ENCODE data around the gene ABHD4. TPM values are rescaled to one million over a fixed set of nuclear protein-coding genes. Genes with fewer than 3 reads are reported as not detected.

The ABHD4 gene
- total and polyA plus RNA-seq, 10 of the 15 experiments (the other 5 are each of a cell fraction or from before 2014, with no cell fraction given): 5.4 to 28.7 (median 10.8) TPM

GRCh38 chr14:22567437-22567836 lies 30.7 kb upstream of the ABHD4 start (continued):
- TF ChIP-seq SMAD1 (IDR thresholded peaks at IDR 0.05; ENCODE audit: low read depth, partially characterized antibody): no peak
- TF ChIP-seq ZSCAN29 (IDR thresholded peaks at IDR 0.05): no peak
- no peak for TF ChIP-seq RB1 (IDR thresholded peaks at IDR 0.05; ENCODE audit: borderline replicate concordance)
- TF ChIP-seq SUZ12 (IDR thresholded peaks at IDR 0.05; ENCODE audit: unreplicated experiment): no peak
- 0 out of 2 replicates have a peak, but pooled peaks have one; percentile 16 for TF ChIP-seq BMI1 (IDR thresholded peaks at IDR 0.05; ENCODE audit: borderline replicate concordance)
- TF ChIP-seq NR2C2 (IDR thresholded peaks at IDR 0.05; ENCODE audit: borderline replicate concordance, control insufficient read depth, insufficient read length, low read depth): no peak
- no peak for TF ChIP-seq CTCF (IDR thresholded peaks at IDR 0.05 in 2 of 3, conservative IDR thresholded peaks at IDR 0.05 in 1 of 3; ENCODE audit: control insufficient read depth in 2 of 3, extremely low read depth in 1 of 3, insufficient read depth in 1 of 3, low read depth in 3 of 3, low read length in 3 of 3)
- TF ChIP-seq CBX5 (IDR thresholded peaks at IDR 0.05; ENCODE audit: low read depth): no peak
- TF ChIP-seq BCL11A (IDR thresholded peaks at IDR 0.05; ENCODE audit: low read depth, low read length): no peak
- no peak for TF ChIP-seq PAX5 (IDR thresholded peaks at IDR 0.05; ENCODE audit: borderline replicate concordance, low read depth, low read length)
- TF ChIP-seq IRF3 (IDR thresholded peaks at IDR 0.05): no peak
- no peak for TF ChIP-seq TAF1 (IDR thresholded peaks at IDR 0.05; ENCODE audit: borderline replicate concordance, low read depth, low read length)
- TF ChIP-seq TBL1XR1 (IDR thresholded peaks at IDR 0.05; ENCODE audit: low read depth, low read length): no peak
- no peak for TF ChIP-seq LARP7 (IDR thresholded peaks at IDR 0.05)
- 0 out of 2 replicates have a peak, but pooled peaks have one; percentile 3 for TF ChIP-seq FOXM1 (IDR thresholded peaks at IDR 0.05; ENCODE audit: low read depth, low read length)
- TF ChIP-seq RAD21 (IDR thresholded peaks at IDR 0.05; ENCODE audit: insufficient read depth, low read depth, low read length): no peak
- TF ChIP-seq NR2C1 (IDR thresholded peaks at IDR 0.05): no peak
- no peak for TF ChIP-seq STAT1 (conservative IDR thresholded peaks at IDR 0.05)
- no peak for TF ChIP-seq EGR1 (IDR thresholded peaks at IDR 0.05; ENCODE audit: borderline replicate concordance in 1 of 2, low read depth in 2 of 2, low read length in 2 of 2)
- TF ChIP-seq ZNF687 (IDR thresholded peaks at IDR 0.05): peak; percentile 35
- TF ChIP-seq EED (IDR thresholded peaks at IDR 0.05; ENCODE audit: low read depth): no peak
- TF ChIP-seq IKZF1 (conservative IDR thresholded peaks at IDR 0.05): peak; percentile 33
- no peak for TF ChIP-seq SIX5 (IDR thresholded peaks at IDR 0.05; ENCODE audit: low read depth, low read length, severe bottlenecking)
- TF ChIP-seq RELA (IDR thresholded peaks at IDR 0.05; ENCODE audit: borderline replicate concordance, partially characterized antibody): no peak
- TF ChIP-seq HCFC1 (IDR thresholded peaks at IDR 0.05; ENCODE audit: low read length): no peak
- no peak for TF ChIP-seq YBX1 (IDR thresholded peaks at IDR 0.05)
- no peak for TF ChIP-seq CBX3 (IDR thresholded peaks at IDR 0.05; ENCODE audit: borderline replicate concordance, low read depth)
